GM21447 (cell line): ENCODE results near the gene GGT1.
"Not testable (repeated sequence)": the region's sequence is repeated elsewhere in the genome, so short reads cannot be mapped to it uniquely, and the experiment has no call there.

ENCODE experiments used
- ATAC-seq: cut with Tn5 transposase; IDR thresholded peaks from one replicate; pipeline ENCODE4 v1.9.1; 2021; ENCODE audit not compliant: unreplicated experiment

The GGT1 gene

DNA sequence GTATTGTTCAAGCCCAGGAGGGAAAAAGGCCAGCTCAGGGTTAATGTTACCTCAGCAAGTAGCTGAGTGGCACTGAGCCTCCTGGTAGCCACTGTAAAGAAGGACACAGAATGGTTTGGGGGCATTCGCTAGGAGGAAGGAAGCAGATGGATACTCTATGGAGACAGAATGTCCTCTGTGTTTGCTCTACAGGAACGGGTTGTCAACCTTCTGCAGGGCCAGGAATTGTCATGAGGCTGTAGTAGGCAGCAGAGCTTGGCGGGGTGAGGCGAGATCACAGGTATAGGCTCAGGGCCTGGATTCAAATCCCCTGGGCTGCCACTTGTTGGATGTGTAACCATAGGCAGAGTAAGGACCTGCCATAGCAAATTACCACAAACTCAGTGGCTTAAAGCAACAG lies 7.1 kb upstream of the GGT1 start:
- no peak for ATAC-seq

- not testable (repeated sequence) for ATAC-seq
Observed at GRCh38 chr22:24597076-24597475, 5.9 kb upstream of the GGT1 start.

GRCh38 chr22:24599514-24599913 lies 3.5 kb upstream of the GGT1 start:
- no peak for ATAC-seq

GRCh38 chr22:24599958-24600715 lies 2.9 kb upstream of the GGT1 start:
- ATAC-seq: not testable (repeated sequence)

- no peak for ATAC-seq
Observed at GRCh38 chr22:24601217-24602104, 1.5 kb upstream of the GGT1 start.

DNA sequence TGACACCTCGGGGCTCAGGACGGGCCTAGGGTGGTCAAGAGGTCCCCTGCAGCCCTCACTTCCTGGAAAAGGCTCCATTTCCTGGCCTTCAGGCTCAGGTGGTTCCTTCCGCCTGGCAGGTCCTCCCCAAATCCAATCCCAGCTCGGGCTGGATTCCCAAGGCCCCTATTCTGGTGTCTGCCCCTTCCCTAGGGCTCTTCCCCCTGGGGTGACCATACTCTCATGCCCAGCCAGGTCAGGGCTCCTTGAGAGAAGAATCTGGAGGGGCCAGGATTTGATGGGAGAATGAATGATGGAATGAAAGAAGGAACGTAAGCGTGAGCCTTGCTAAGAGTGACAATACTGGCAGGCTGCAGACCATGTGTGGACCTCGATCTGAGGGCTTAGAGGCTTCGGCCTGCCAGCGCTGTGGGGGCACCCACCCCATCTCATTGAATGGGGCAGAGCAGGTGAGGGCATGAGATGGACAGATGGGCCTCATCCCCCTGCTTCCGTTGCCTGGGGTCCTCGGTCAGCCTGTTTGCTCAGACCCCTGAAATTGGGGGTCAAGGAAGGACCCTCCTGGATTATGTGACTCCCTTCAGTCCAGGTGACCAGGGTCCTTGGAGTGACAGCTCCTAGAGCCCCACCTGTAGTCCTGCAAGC lies 766 bp upstream of the GGT1 start:
- not testable (repeated sequence) for ATAC-seq

DNA sequence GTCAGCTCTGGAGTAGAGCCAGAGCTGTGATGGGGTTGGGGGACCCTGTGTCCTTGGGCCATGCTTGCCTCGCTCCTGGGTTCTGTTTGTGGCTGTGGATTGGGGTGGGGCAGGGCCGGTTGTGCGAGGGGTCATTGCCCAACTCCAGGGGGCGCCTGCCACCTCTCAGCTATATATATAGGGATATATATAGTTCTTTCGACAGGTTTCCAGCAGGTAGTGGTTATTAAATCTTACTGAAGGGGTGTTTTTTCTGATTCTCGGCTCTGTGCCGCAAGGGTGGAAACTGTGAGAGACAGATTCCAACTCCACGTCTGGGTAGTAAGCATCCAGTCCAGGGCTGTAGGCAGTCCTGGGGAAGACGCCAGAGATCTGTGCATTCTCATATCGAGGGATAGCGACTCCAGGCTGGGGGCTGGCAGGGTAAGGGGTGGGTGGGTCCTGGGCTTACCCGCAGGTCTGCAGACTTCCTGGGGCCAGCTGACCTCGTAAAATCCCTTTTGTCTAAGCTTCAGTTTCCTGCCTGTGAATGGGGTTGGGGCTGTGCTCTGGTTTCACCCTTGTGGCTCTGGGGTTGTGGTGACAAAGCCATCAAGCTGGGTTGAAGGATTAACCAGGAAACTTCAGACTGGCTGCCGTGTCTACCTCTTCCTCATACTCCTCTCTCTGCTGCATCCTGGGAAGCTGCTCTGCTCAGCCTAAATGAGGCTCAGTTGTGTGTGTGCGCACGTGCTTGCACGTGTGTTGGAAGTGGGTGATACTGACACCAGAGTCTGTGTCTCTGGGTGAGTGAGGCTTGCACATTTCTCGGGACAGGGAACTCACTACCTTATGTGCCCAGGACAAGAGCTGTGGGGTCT lies 1.0 kb downstream of the GGT1 start:
- not testable (repeated sequence) for ATAC-seq

DNA sequence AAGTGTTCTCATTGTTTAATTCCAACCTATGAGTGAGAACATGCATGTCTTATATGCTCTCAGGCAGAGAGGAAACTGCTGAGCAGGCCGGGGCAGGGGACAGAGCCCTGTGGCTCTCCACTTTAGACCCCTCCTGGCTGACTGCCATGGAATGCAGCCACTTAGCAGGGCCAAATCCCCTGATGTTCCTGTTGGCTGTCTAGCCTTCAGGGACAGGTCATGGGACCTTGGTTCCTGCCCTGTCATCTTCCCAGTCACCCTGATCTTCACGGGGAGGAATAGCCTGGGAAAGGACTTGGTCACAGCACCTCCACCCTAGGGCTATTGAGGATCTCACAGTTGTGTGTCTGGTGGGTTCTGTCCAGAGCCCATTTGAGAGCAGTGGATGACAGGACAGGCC lies 3.3 kb downstream of the GGT1 start:
- ATAC-seq: not testable (repeated sequence)

DNA sequence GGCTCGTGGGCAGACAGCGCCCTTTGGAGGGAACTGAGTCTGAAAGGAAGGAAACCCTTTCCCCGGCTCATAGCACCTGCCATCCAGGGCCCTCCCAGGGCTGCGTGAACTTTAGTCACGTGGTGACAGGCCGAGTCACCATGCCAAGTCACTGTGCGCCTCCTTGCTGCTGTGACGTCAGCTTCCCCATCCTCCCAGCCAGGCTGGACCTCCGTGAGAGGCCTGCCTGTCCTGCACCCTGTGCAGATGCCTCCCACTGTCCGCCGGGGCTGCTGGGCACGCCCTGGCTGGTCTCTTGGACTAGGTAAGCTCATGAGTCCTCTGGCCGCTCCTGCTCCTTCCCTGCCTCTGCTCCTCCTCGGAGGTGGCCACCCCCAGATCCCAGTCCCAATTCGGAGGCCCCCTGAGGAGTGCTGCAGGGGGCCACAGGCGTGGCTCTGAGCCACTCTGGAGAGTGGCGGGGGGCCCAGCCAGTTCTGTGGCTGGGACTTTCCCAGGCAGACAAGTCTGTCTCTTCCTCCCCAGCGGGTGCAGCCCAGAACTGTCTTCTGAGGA lies 4.5 kb downstream of the GGT1 start:
- not testable (repeated sequence) for ATAC-seq

- not testable (repeated sequence) for ATAC-seq
Observed at GRCh38 chr22:24608327-24608726, 5.3 kb downstream of the GGT1 start.

- not testable (repeated sequence) for ATAC-seq
Observed at GRCh38 chr22:24609888-24610287, 6.9 kb downstream of the GGT1 start.

GRCh38 chr22:24614794-24615193 lies 11.8 kb downstream of the GGT1 start:
- not testable (repeated sequence) for ATAC-seq

GRCh38 chr22:24621244-24621643 lies 18.3 kb downstream of the GGT1 start:
- ATAC-seq: not testable (repeated sequence)

- not testable (repeated sequence) for ATAC-seq
Observed at GRCh38 chr22:24622596-24622995, 19.6 kb downstream of the GGT1 start.

GRCh38 chr22:24627911-24628310 lies 24.9 kb downstream of the GGT1 start:
- ATAC-seq: not testable (repeated sequence)

DNA sequence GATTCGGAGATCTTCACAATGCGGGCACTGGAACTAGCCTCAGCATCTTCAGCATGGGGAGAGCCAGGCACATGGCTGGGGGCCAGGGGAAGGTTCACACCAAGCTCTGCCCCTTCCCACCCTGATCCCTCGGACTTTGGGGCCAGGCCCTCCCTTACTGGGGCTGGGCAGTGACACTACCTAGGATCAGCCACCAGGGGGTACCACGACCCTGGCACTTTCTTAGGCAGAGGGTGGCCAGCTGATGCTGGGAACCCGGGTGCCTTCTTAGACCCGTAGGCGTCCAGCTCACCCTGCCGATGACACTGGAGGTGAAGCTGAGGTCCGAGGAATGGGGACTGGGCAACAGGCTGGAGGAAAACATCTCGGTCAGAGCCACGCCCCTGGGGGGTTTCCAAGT lies 26.1 kb downstream of the GGT1 start:
- ATAC-seq: not testable (repeated sequence)

DNA sequence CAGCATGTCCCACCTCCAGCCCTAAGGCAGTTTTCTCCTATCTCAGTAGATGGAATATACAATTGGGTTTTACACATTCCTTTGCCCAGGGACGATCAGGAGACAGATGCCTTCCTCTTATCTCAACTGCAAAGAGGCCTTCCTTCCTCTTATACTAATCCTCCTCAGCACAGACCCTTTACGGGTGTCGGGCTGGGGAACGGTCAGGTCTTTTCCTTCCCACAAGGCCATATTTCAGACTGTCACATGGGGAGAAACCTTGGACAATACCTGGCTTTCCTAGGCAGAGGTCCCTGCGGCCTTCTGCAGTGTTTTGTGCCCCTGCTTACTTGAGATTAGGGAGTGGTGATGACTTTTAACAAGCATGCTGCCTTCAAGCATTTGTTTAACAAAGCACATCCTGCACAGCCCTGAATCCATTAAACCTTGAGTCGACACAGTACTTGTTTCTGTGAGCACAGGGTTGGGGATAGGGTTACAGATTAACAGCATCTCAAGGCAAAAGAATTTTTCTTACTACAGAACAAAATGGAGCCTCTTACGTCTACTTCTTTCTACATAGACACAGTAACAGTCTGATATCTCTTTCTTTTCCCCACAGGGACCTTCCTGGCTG lies 27.9 kb downstream of the GGT1 start:
- not testable (repeated sequence) for ATAC-seq

DNA sequence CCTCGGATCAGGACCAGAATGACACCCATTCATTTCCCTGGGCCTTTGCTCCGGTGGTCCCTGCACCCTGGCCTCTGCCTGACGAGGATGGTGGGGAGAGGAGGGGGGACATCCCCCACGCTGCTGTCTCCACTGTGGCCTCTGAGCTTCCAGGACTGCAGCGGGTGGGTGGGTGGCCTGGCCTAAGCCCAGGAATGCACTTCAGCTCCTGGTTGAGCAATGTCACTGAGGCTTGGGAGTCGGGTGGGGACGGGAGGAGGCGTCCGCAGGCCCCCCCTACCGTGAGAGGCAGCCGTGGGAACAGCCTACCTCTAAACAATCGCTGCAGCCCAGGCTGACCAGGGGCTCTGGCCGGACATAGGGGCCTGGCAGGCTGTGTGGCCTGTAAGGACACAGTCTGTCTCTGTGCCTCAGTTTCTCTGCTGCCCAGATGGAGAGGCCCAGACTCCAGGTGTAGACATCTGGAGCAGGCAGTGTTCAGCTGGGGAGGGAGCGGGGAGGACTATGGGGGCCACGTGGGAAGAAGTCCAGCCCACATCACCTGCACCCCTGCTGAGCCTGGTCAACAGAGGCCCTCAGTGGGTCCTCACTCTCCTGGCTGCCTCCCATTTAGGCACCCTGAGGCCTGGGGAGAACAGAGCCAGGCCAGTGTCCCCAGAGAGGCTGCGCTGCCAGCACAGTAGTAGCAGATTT lies 28.6 kb downstream of the GGT1 start:
- not testable (repeated sequence) for ATAC-seq

DNA sequence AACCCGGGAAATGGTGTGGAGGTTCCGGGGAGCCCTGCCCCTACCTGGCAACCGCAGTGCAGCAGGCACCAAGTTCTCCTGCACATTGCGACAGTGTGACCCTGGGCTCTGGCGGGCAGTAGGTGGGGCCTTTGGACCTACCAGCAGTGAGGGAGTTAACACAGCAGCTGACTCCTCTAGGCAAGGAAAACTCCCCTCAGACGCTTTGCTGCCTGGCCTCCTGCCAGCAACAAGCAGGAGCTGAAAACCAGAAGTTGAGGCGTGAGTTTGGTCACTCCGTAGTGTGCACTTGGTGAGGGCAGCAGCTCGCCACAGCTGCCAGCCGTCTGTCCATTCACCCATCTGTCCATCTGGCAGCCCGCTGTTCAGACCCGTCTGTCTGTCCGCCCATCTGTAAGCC lies 29.6 kb downstream of the GGT1 start:
- not testable (repeated sequence) for ATAC-seq
